Type B pancreatic cell (in vitro differentiated cells): ENCODE data around the gene PRKCE. TPM values are rescaled to one million over a fixed set of nuclear protein-coding genes. Genes with fewer than 3 reads are reported as not detected.
A peak's percentile ranks its signal among the peaks of the same experiment; 100 is the strongest.

ENCODE experiments used
- DNase-seq: peaks from one replicate; pipeline ENCODE4 v3.0.0; 2021; ENCODE audit warnings: mixed read lengths; ENCODE audit not compliant: unreplicated experiment; ENCODE audit errors: extremely low spot score
- H3K27ac Mint-ChIP-seq: 2 replicates; pipeline ENCODE4 v1.8.0; 2021; ENCODE audit warnings: mild to moderate bottlenecking, mixed read lengths
- H3K27me3 Mint-ChIP-seq: 2 replicates; pipeline ENCODE4 v1.8.0; 2021; ENCODE audit warnings: mixed read lengths
- H3K36me3 Mint-ChIP-seq: 2 replicates; pipeline ENCODE4 v1.8.0; 2021; ENCODE audit warnings: mixed read lengths
- H3K4me1 Mint-ChIP-seq: one replicate; pipeline ENCODE4 v1.8.0; 2021; ENCODE audit warnings: mixed read lengths; ENCODE audit not compliant: unreplicated experiment
- H3K4me3 Mint-ChIP-seq: 2 replicates; pipeline ENCODE4 v1.8.0; 2021; ENCODE audit warnings: mild to moderate bottlenecking, mixed read lengths
- H3K9me3 Mint-ChIP-seq: 2 replicates; pipeline ENCODE4 v1.8.0; 2021; ENCODE audit warnings: mixed read lengths
- total RNA-seq: library from RNA; stranded (reverse); gene quantifications from 2 replicates; pipeline ENCODE4 v1.2.1, GENCODE V29; 2021; ENCODE audit warnings: low replicate concordance
- TF ChIP-seq, protein P1 (sequence below): fragments of 200-600 bp; sonication (generic); conservative IDR thresholded peaks from 2 replicates; pipeline ENCODE4 v1.5.0; 2021; ENCODE audit warnings: antibody characterized with exemption, mild to moderate bottlenecking

Gene PRKCE
- total RNA-seq, 1 donor from 2014 or later: 21.2 TPM

DNA sequence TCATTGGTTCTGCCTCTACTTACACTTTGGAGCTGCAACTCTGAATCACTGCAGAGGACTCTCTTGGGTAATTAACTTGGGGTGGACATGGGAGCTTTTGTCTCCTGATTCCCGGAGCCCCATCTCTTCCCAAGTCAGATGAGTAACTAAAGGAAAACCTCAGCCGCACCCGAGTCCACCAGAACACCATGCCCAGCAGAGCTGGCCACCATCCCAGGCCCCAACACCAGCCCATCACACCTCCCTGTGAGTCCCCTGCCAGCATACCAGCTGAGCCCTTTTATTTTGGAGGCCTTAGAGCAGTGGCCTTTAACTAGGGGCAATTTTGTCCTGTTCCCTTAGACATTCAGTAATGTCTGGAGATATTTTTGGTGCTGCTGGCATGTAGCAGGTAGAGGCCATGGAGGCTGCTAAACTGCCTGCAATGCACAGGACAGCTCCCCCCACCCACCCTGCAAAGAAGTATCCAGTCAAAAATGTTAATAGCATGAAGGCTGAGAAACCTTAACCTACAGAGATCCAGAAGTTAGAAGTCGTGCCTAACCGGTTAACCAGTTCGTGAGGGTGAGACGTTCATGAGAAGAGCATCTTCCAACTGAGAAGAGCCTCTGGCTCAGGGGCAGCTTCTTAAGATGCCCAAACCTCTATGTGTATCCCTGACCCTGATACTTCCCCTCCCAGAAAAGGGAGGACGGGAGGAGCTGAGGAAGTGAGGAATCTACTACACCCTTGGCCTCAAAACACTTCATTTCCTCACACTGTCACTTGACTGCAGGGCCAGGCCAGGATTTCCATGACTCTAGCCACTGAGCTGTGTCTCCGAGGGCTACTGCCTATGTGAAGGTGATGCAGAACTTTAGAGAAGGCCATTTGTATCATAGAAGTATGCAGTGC, 505.8 kb downstream of the PRKCE start:
- Mint-ChIP-seq H3K4me3 (no peak overlapping the region), H3K9me3 (no peaks in the 10 kb centered on the region), H3K36me3 (peaks cover 11% of the 10 kb centered on the region), H3K27me3 (no peaks in the 10 kb centered on the region), H3K4me1 (peaks cover 22% of the 10 kb centered on the region), H3K27ac (no peak overlapping the region)
- no peak for DNase-seq
- TF ChIP-seq, protein P1, sequence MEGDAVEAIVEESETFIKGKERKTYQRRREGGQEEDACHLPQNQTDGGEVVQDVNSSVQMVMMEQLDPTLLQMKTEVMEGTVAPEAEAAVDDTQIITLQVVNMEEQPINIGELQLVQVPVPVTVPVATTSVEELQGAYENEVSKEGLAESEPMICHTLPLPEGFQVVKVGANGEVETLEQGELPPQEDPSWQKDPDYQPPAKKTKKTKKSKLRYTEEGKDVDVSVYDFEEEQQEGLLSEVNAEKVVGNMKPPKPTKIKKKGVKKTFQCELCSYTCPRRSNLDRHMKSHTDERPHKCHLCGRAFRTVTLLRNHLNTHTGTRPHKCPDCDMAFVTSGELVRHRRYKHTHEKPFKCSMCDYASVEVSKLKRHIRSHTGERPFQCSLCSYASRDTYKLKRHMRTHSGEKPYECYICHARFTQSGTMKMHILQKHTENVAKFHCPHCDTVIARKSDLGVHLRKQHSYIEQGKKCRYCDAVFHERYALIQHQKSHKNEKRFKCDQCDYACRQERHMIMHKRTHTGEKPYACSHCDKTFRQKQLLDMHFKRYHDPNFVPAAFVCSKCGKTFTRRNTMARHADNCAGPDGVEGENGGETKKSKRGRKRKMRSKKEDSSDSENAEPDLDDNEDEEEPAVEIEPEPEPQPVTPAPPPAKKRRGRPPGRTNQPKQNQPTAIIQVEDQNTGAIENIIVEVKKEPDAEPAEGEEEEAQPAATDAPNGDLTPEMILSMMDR: no peak

DNA sequence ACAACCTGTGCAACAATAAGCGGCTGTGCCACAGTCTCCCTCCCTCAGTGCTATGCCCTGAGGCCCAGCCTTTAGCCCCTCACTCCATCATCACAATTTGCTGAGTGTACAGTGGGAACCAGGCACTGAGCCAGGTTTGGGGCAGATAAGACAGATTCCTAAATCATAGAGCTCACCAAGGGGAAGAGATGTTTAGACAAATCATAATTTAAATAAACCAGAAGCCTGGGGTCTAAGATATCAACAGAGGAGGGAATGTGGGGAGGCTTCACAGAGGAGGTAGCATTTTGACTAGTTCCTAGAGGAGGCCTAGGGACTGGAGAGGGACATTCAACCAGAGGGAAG, 506.5 kb downstream of the PRKCE start:
- H3K36me3 Mint-ChIP-seq: peaks cover 11% of the 10 kb centered on the region
- peaks cover 27% of the 10 kb centered on the region for H3K4me1 Mint-ChIP-seq
- TF ChIP-seq, protein P1: no peak
- H3K4me3 Mint-ChIP-seq: no peak overlapping the region
- no peak for DNase-seq
- no peak overlapping the region for H3K27ac Mint-ChIP-seq
- no peaks in the 10 kb centered on the region for H3K9me3 Mint-ChIP-seq
- H3K27me3 Mint-ChIP-seq: no peaks in the 10 kb centered on the region

DNA sequence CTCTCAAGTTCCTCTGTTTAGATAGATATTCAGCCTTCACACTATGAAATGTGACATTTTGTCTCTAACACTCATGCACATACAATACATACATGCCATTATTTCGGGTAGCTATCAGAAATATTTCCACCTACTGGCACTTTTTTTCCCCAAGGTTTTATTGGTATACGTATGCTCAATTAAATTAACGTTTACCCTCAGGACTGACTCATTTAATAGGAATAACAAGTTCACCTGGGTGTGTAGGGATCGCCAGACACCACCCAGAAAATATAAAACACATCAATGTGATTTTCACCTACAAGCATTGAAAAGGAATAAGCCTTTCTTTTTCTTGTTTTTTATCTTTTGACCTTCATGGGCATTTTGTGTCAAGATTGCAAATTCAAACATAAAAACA, 507.2 kb downstream of the PRKCE start:
- H3K9me3 Mint-ChIP-seq: no peaks in the 10 kb centered on the region

DNA sequence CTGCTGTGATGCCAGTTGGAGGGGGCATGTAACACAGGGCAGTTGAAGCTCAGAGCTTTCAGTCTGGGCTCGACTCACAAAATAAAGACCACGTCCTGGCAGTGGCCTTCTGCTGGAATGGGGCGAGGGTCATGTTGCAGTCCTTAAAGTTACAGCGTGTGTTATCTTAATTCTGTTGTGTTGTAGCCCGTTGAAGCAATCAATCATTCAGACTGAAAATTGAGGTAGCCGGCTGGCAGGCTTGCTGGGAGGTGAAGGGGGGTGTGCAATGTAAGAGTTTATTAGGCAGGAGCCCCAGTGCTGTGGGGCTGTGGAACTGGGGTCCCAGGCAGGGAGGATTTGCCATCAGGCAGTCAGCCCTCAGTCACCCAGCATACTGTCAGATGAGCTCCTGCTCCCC, 508.9 kb downstream of the PRKCE start:
- peaks cover 41% of the 10 kb centered on the region for H3K4me1 Mint-ChIP-seq
- peaks cover 14% of the 10 kb centered on the region for H3K36me3 Mint-ChIP-seq
- no peak overlapping the region for H3K27ac Mint-ChIP-seq
- H3K27me3 Mint-ChIP-seq: no peaks in the 10 kb centered on the region
- no peaks in the 10 kb centered on the region for H3K9me3 Mint-ChIP-seq
- no peak for DNase-seq
- TF ChIP-seq, protein P1: no peak
- H3K4me3 Mint-ChIP-seq: no peak overlapping the region

More for the DNA sequence above, 507.2 kb downstream of the PRKCE start:
- H3K4me1 Mint-ChIP-seq: peaks cover 27% of the 10 kb centered on the region
- TF ChIP-seq, protein P1: no peak
- no peak overlapping the region for H3K4me3 Mint-ChIP-seq
- H3K36me3 Mint-ChIP-seq: peaks cover 11% of the 10 kb centered on the region
- DNase-seq: no peak
- no peaks in the 10 kb centered on the region for H3K27me3 Mint-ChIP-seq
- H3K27ac Mint-ChIP-seq: no peak overlapping the region

DNA sequence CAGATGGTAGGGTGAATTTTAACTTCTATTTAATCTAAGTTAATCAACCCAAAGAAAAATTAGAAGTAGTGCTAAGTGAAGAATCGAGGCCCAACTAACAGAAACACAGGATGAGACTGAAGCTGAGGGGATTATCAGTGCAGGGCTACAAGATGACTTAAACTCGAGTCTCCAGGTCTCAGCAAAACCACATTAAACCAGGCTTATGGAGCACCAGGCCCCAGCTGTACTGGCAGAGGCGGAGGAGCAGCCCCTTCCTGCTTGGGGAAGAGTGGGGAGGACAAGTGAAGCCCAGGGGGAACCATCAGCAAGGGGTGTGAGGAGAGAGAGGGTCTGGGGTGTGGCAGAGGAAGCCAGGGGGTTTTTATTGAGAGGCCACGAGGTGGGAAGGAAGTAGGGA, 509.8 kb downstream of the PRKCE start:
- H3K27ac Mint-ChIP-seq: peak overlapping the region; percentile 40

More for the DNA sequence above, 509.8 kb downstream of the PRKCE start:
- no peak for DNase-seq
- Mint-ChIP-seq H3K27me3 (no peaks in the 10 kb centered on the region), H3K4me1 (peaks cover 41% of the 10 kb centered on the region), H3K36me3 (peaks cover 10% of the 10 kb centered on the region), H3K9me3 (no peaks in the 10 kb centered on the region), H3K4me3 (no peak overlapping the region)
- TF ChIP-seq, protein P1: no peak
